Measurements from ENCODE around the gene LMAN2. TPM values are rescaled to one million over a fixed set of nuclear protein-coding genes. Genes with fewer than 3 reads are reported as not detected.
A peak's percentile ranks its signal among the peaks of the same experiment; 100 is the strongest.

The LMAN2 gene
- total and polyA plus RNA-seq, 4 donors, result 86.2 to 145 (median 116) TPM

GRCh38 chr5:177329883-177330282 lies 21.6 kb downstream of the LMAN2 start:
- ATAC-seq (ENCODE audit: low FRiP score) (no peak), DNase-seq (peak in 1 of 2 donors; percentile 14)
- Histone ChIP-seq H3K9me3 (ENCODE audit: control insufficient read depth, low read length) (no peaks in the 10 kb centered on the region), H3K4me3 (ENCODE audit: low read length in 2 of 2) (no peak overlapping the region), H3K4me1 (ENCODE audit: control insufficient read depth in 1 of 2, insufficient read depth in 2 of 2, low read length in 2 of 2) (no peaks in the 10 kb centered on the region), H3K27ac (ENCODE audit: low read depth in 1 of 2, low read length in 2 of 2) (no peak overlapping the region), H3K36me3 (ENCODE audit: control insufficient read depth in 1 of 2, insufficient read depth in 2 of 2, low read length in 1 of 2) (peaks cover 0 to 8% of the 10 kb centered on the region in 2 donors), H3K27me3 (ENCODE audit: control insufficient read depth in 1 of 2, insufficient read depth in 2 of 2, low read length in 1 of 2) (no peaks in the 10 kb centered on the region)
- intact Hi-C loops (cut with DNase I), result no loop called here
- WGBS, 2 donors, result 86 to 87% methylated on average over 6 of the region's 6 CpGs

GRCh38 chr5:177328545-177329231 lies 22.8 kb downstream of the LMAN2 start:
- no peaks in the 10 kb centered on the region for H3K27me3 ChIP-seq (ENCODE audit: control insufficient read depth in 1 of 2, insufficient read depth in 2 of 2, low read length in 1 of 2)
- no peaks in the 10 kb centered on the region for H3K4me1 ChIP-seq (ENCODE audit: control insufficient read depth in 1 of 2, insufficient read depth in 2 of 2, low read length in 2 of 2)
- no peaks in the 10 kb centered on the region for H3K9me3 ChIP-seq (ENCODE audit: control insufficient read depth, low read length)
- peak in 1 of 2 donors; percentile 59 for DNase-seq
- intact Hi-C loops (cut with DNase I), result no loop called here
- 91 to 94% methylated on average over 19 of the region's 19 CpGs for WGBS, 2 donors
- no peak overlapping the region for H3K27ac ChIP-seq (ENCODE audit: low read depth in 1 of 2, low read length in 2 of 2)
- H3K36me3 ChIP-seq (ENCODE audit: control insufficient read depth in 1 of 2, insufficient read depth in 2 of 2, low read length in 1 of 2), result peaks cover 0 to 4% of the 10 kb centered on the region in 2 donors
- no peak for ATAC-seq (ENCODE audit: low FRiP score)
- no peak overlapping the region for H3K4me3 ChIP-seq (ENCODE audit: low read length in 2 of 2)

- no peaks in the 10 kb centered on the region for H3K27me3 ChIP-seq (ENCODE audit: control insufficient read depth in 1 of 2, insufficient read depth in 2 of 2, low read length in 1 of 2)
- no peak overlapping the region for H3K4me3 ChIP-seq (ENCODE audit: low read length in 2 of 2)
- DNase-seq, result peak; percentile 70 to 79
- H3K36me3 ChIP-seq (ENCODE audit: control insufficient read depth in 1 of 2, insufficient read depth in 2 of 2, low read length in 1 of 2), result peaks cover 0 to 4% of the 10 kb centered on the region in 2 donors
- no peaks in the 10 kb centered on the region for H3K9me3 ChIP-seq (ENCODE audit: control insufficient read depth, low read length)
- intact Hi-C loops (cut with DNase I), result no loop called here
- 80 to 83% methylated on average over 28 of the region's 28 CpGs for WGBS, 2 donors
- H3K27ac ChIP-seq (ENCODE audit: low read depth in 1 of 2, low read length in 2 of 2), result no peak overlapping the region
- peak; percentile 76 for ATAC-seq (ENCODE audit: low FRiP score)
- H3K4me1 ChIP-seq (ENCODE audit: control insufficient read depth in 1 of 2, insufficient read depth in 2 of 2, low read length in 2 of 2), result no peaks in the 10 kb centered on the region
Observed at GRCh38 chr5:177327539-177328522, 23.6 kb downstream of the LMAN2 start.

- 76 to 88% methylated on average over 1 of the region's 1 CpG for WGBS, 2 donors
- peaks cover 0 to 4% of the 10 kb centered on the region in 2 donors for H3K36me3 ChIP-seq (ENCODE audit: control insufficient read depth in 1 of 2, insufficient read depth in 2 of 2, low read length in 1 of 2)
- no peaks in the 10 kb centered on the region for H3K27me3 ChIP-seq (ENCODE audit: control insufficient read depth in 1 of 2, insufficient read depth in 2 of 2, low read length in 1 of 2)
- no peak overlapping the region for H3K4me3 ChIP-seq (ENCODE audit: low read length in 2 of 2)
- DNase-seq, result peak in 1 of 2 donors; percentile 46
- no peaks in the 10 kb centered on the region for H3K4me1 ChIP-seq (ENCODE audit: control insufficient read depth in 1 of 2, insufficient read depth in 2 of 2, low read length in 2 of 2)
- ATAC-seq (ENCODE audit: low FRiP score), result no peak
- intact Hi-C loops (cut with DNase I), result no loop called here
- no peak overlapping the region for H3K27ac ChIP-seq (ENCODE audit: low read depth in 1 of 2, low read length in 2 of 2)
- H3K9me3 ChIP-seq (ENCODE audit: control insufficient read depth, low read length), result no peaks in the 10 kb centered on the region
Observed at GRCh38 chr5:177325868-177326381, 25.5 kb downstream of the LMAN2 start.

GRCh38 chr5:177320879-177321278 lies 30.6 kb downstream of the LMAN2 start:
- Histone ChIP-seq H3K27ac (ENCODE audit: low read depth in 1 of 2, low read length in 2 of 2) (no peak overlapping the region), H3K9me3 (ENCODE audit: control insufficient read depth, low read length) (no peaks in the 10 kb centered on the region), H3K4me3 (ENCODE audit: low read length in 2 of 2) (no peak overlapping the region), H3K36me3 (ENCODE audit: control insufficient read depth in 1 of 2, insufficient read depth in 2 of 2, low read length in 1 of 2) (peaks cover 0 to 2% of the 10 kb centered on the region in 2 donors), H3K27me3 (ENCODE audit: control insufficient read depth in 1 of 2, insufficient read depth in 2 of 2, low read length in 1 of 2) (no peaks in the 10 kb centered on the region), H3K4me1 (ENCODE audit: control insufficient read depth in 1 of 2, insufficient read depth in 2 of 2, low read length in 2 of 2) (no peaks in the 10 kb centered on the region)
- DNase-seq (peak; percentile 67 to 76), ATAC-seq (ENCODE audit: low FRiP score) (no peak)
- WGBS, 2 donors, result 94 to 95% methylated on average over 7 of the region's 7 CpGs
- intact Hi-C loops (cut with DNase I), result no loop called here

GRCh38 chr5:177319913-177320588 lies 31.4 kb downstream of the LMAN2 start:
- DNase-seq (peak in 1 of 2 donors; percentile 55), ATAC-seq (ENCODE audit: low FRiP score) (no peak)
- Histone ChIP-seq H3K36me3 (ENCODE audit: control insufficient read depth in 1 of 2, insufficient read depth in 2 of 2, low read length in 1 of 2) (peaks cover 0 to 1% of the 10 kb centered on the region in 2 donors), H3K27me3 (ENCODE audit: control insufficient read depth in 1 of 2, insufficient read depth in 2 of 2, low read length in 1 of 2) (no peaks in the 10 kb centered on the region), H3K4me3 (ENCODE audit: low read length in 2 of 2) (no peak overlapping the region), H3K27ac (ENCODE audit: low read depth in 1 of 2, low read length in 2 of 2) (no peak overlapping the region), H3K4me1 (ENCODE audit: control insufficient read depth in 1 of 2, insufficient read depth in 2 of 2, low read length in 2 of 2) (no peaks in the 10 kb centered on the region), H3K9me3 (ENCODE audit: control insufficient read depth, low read length) (no peaks in the 10 kb centered on the region)
- intact Hi-C loops (cut with DNase I), result no loop called here
- 94 to 95% methylated on average over 14 of the region's 14 CpGs for WGBS, 2 donors

- Histone ChIP-seq H3K4me3 (ENCODE audit: low read length in 2 of 2) (no peak overlapping the region), H3K27ac (ENCODE audit: low read depth in 1 of 2, low read length in 2 of 2) (no peak overlapping the region), H3K27me3 (ENCODE audit: control insufficient read depth in 1 of 2, insufficient read depth in 2 of 2, low read length in 1 of 2) (no peaks in the 10 kb centered on the region), H3K4me1 (ENCODE audit: control insufficient read depth in 1 of 2, insufficient read depth in 2 of 2, low read length in 2 of 2) (no peaks in the 10 kb centered on the region), H3K9me3 (ENCODE audit: control insufficient read depth, low read length) (no peaks in the 10 kb centered on the region), H3K36me3 (ENCODE audit: control insufficient read depth in 1 of 2, insufficient read depth in 2 of 2, low read length in 1 of 2) (no peaks in the 10 kb centered on the region)
- WGBS, 2 donors, result 39 to 41% methylated on average over 7 of the region's 7 CpGs
- no peak for ATAC-seq (ENCODE audit: low FRiP score)
- DNase-seq, result peak in 1 of 2 donors; percentile 82
- intact Hi-C loops (cut with DNase I), result no loop called here
Observed at GRCh38 chr5:177317959-177318377, 33.5 kb downstream of the LMAN2 start.

- ATAC-seq (ENCODE audit: low FRiP score) (no peak), DNase-seq (peak in 1 of 2 donors; percentile 18)
- Histone ChIP-seq H3K27ac (ENCODE audit: low read depth in 1 of 2, low read length in 2 of 2) (no peak overlapping the region), H3K4me3 (ENCODE audit: low read length in 2 of 2) (no peak overlapping the region), H3K27me3 (ENCODE audit: control insufficient read depth in 1 of 2, insufficient read depth in 2 of 2, low read length in 1 of 2) (no peaks in the 10 kb centered on the region), H3K9me3 (ENCODE audit: control insufficient read depth, low read length) (no peaks in the 10 kb centered on the region), H3K4me1 (ENCODE audit: control insufficient read depth in 1 of 2, insufficient read depth in 2 of 2, low read length in 2 of 2) (no peaks in the 10 kb centered on the region), H3K36me3 (ENCODE audit: control insufficient read depth in 1 of 2, insufficient read depth in 2 of 2, low read length in 1 of 2) (no peaks in the 10 kb centered on the region)
- intact Hi-C loops (cut with DNase I), result no loop called here
- WGBS, 2 donors, result 93 to 95% methylated on average over 3 of the region's 3 CpGs
Observed at GRCh38 chr5:177316005-177316404, 35.5 kb downstream of the LMAN2 start.
